GM12801 (cell line): ENCODE measurements around the gene ADAM12.

Source experiments
- CTCF ChIP-seq: IDR thresholded peaks from one replicate; pipeline ENCODE4 v1.5.1; 2011; ENCODE audit warnings: control low read depth; ENCODE audit not compliant: insufficient read length; ENCODE audit errors: extremely low read depth

ADAM12 gene

GRCh38 chr10:126398924-126399323 is 10.6 kb upstream of the ADAM12 start:
- no peak for TF ChIP-seq CTCF

GRCh38 chr10:126398383-126398743 is 10.1 kb upstream of the ADAM12 start:
- TF ChIP-seq CTCF = no peak

- TF ChIP-seq CTCF = no peak
Measured at GRCh38 chr10:126397640-126398382, 9.5 kb upstream of the ADAM12 start.

- TF ChIP-seq CTCF = no peak
Measured at GRCh38 chr10:126397156-126397555, 8.9 kb upstream of the ADAM12 start.

- TF ChIP-seq CTCF = no peak
Measured at GRCh38 chr10:126394948-126395347, 6.7 kb upstream of the ADAM12 start.

GRCh38 chr10:126393076-126393475 is 4.8 kb upstream of the ADAM12 start:
- TF ChIP-seq CTCF = no peak

GRCh38 chr10:126392469-126392868 is 4.2 kb upstream of the ADAM12 start:
- TF ChIP-seq CTCF = no peak
